ENCODE data around the gene PTPRU.

- TF ChIP-seq ZNF776 (tag by site-specific recombination; IDR thresholded peaks at IDR 0.05; ENCODE audit: borderline replicate concordance) = no peak
- no peak for TF ChIP-seq REST (tag by site-specific recombination; IDR thresholded peaks at IDR 0.05)
- TF ChIP-seq ZNF704 (tag by site-specific recombination; IDR thresholded peaks at IDR 0.05) = no peak
- TF ChIP-seq ELK4 (IDR thresholded peaks at IDR 0.05; ENCODE audit: borderline replicate concordance, low read depth, low read length) = no peak
- no peak for TF ChIP-seq ZNF214 (tag by site-specific recombination; IDR thresholded peaks at IDR 0.05; ENCODE audit: borderline replicate concordance)
- TF ChIP-seq CTCF (tag by site-specific recombination; IDR thresholded peaks at IDR 0.05) = peak; percentile 57
- no peak for TF ChIP-seq ZNF394 (tag by site-specific recombination; IDR thresholded peaks at IDR 0.05; ENCODE audit: borderline replicate concordance)
- peak; percentile 52 for TF ChIP-seq KLF9 (tag by site-specific recombination; IDR thresholded peaks at IDR 0.05; ENCODE audit: low read depth)
- TF ChIP-seq SP2 (tag by site-specific recombination; IDR thresholded peaks at IDR 0.05) = no peak; the same call in 1 of the 2 replicates
- TF ChIP-seq ZBTB17 (tag by site-specific recombination; IDR thresholded peaks at IDR 0.05) = peak; percentile 86
- no peak for TF ChIP-seq ZNF366 (tag by site-specific recombination; conservative IDR thresholded peaks at IDR 0.05)
Measured at GRCh38 chr1:29237129-29237821, 953 bp downstream of the PTPRU start.
